Retinal pigment epithelial cell (primary cell): ENCODE data around the gene LGALS9.

Experiments
- DNase-seq: peaks from one replicate; pipeline ENCODE4 v3.0.0-alpha.2; 2010; ENCODE audit warnings: low read depth
- H3K4me3 ChIP-seq: 2 replicates; pipeline ENCODE4 v1.5.1; 2011; ENCODE audit warnings: mild to moderate bottlenecking, low read length, control low read depth, moderate library complexity
- CTCF ChIP-seq: conservative IDR thresholded peaks from 2 replicates; pipeline ENCODE4 v1.5.1; 2011; ENCODE audit warnings: low read depth, low read length, control low read depth, inconsistent platforms

LGALS9 gene

GRCh38 chr17:27630607-27631410 lies at the start of gene LGALS9:
LGALS9 (plus strand) TSS chr17:27631188; CDS start chr17:27631266, 78 bp downstream.
- TF ChIP-seq CTCF: no peak
- DNase-seq: no peak
- no peak within 1 kb of the TSS for H3K4me3 ChIP-seq

- no peak for DNase-seq
- TF ChIP-seq CTCF: no peak
- no peak overlapping the region for H3K4me3 ChIP-seq
Observed at GRCh38 chr17:27582696-27583095, 48.3 kb upstream of the LGALS9 start.

GRCh38 chr17:27585153-27585681 lies 45.8 kb upstream of the LGALS9 start:
- no peak for DNase-seq
- TF ChIP-seq CTCF: no peak
- no peak overlapping the region for H3K4me3 ChIP-seq

GRCh38 chr17:27585792-27586191 lies 45.2 kb upstream of the LGALS9 start:
- TF ChIP-seq CTCF: no peak
- DNase-seq: no peak
- no peak overlapping the region for H3K4me3 ChIP-seq

- H3K4me3 ChIP-seq: no peak overlapping the region
- peak; percentile 66 for DNase-seq
- peak; percentile 15 for TF ChIP-seq CTCF
Observed at GRCh38 chr17:27586203-27586721, 44.7 kb upstream of the LGALS9 start.

GRCh38 chr17:27588354-27588753 lies 42.6 kb upstream of the LGALS9 start:
- DNase-seq: no peak
- no peak for TF ChIP-seq CTCF
- H3K4me3 ChIP-seq: no peak overlapping the region

- no peak for TF ChIP-seq CTCF
- DNase-seq: no peak
- no peak overlapping the region for H3K4me3 ChIP-seq
Observed at GRCh38 chr17:27590864-27591263, 40.1 kb upstream of the LGALS9 start.
